GM12874 (cell line): Measurements from ENCODE around the gene C9orf72.

Experiments used
- TF ChIP-seq, protein P1 (sequence below): IDR thresholded peaks from 2 replicates; pipeline ENCODE4 v1.5.1; 2011; ENCODE audit warnings: low read depth, mild to moderate bottlenecking, control low read depth, low read length, moderate library complexity; ENCODE audit not compliant: insufficient read depth

C9orf72 gene

DNA sequence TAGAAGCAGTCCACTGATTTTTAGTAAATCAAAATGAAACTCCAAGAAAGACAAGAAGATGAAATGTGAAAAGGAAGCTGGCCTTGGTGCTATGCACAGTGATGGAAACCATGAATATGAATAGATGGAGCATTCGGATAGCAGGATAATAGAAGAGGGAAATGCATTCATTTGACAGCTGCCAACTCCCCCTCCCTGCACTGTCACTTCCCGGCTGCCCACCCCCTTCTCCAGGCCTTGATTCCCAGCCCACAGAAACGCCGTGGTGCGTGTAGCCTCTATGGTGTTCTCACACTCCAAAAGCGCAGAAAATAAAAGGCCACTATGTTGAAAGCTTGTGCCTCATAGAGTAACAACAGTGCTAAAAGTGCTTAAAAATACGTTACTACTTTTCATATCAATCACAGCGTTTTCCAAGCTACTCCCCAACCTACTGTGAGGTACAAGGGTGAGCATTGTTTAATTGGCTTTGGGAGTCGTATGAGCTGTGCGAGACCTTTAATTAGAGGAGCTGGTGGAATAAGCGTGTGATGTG, 75.3 kb downstream of the C9orf72 start:
- TF ChIP-seq, protein P1, sequence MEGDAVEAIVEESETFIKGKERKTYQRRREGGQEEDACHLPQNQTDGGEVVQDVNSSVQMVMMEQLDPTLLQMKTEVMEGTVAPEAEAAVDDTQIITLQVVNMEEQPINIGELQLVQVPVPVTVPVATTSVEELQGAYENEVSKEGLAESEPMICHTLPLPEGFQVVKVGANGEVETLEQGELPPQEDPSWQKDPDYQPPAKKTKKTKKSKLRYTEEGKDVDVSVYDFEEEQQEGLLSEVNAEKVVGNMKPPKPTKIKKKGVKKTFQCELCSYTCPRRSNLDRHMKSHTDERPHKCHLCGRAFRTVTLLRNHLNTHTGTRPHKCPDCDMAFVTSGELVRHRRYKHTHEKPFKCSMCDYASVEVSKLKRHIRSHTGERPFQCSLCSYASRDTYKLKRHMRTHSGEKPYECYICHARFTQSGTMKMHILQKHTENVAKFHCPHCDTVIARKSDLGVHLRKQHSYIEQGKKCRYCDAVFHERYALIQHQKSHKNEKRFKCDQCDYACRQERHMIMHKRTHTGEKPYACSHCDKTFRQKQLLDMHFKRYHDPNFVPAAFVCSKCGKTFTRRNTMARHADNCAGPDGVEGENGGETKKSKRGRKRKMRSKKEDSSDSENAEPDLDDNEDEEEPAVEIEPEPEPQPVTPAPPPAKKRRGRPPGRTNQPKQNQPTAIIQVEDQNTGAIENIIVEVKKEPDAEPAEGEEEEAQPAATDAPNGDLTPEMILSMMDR: no peak
